ENCODE measurements around the gene PCDHA1.

GRCh38 chr5:141022384-141022783, 236.4 kb downstream of the PCDHA1 start:
- no peak for TF ChIP-seq CTCF (IDR thresholded peaks at IDR 0.05)
- TF ChIP-seq POLR2A (IDR thresholded peaks at IDR 0.05), result no peak
